Muscle layer of duodenum (tissue), 2 donors: ENCODE measurements around the gene SSNA1.

Experiments used
- H3K27ac ChIP-seq: one replicate; pipeline ENCODE4 v1.7.0; 2013; ENCODE audit warnings: mild to moderate bottlenecking, low read length
- H3K27me3 ChIP-seq: one replicate; pipeline ENCODE4 v1.7.0; 2013; ENCODE audit warnings: low read depth, mild to moderate bottlenecking, control low read depth, low read length
- H3K36me3 ChIP-seq, 2 donors: one replicate each; pipeline ENCODE4 v1.7.0; 2013; ENCODE audit warnings: low read length in 2 of 2, control low read depth in 1 of 2, mild to moderate bottlenecking in 1 of 2; ENCODE audit not compliant: insufficient read depth in 2 of 2, control insufficient read depth in 1 of 2
- H3K4me1 ChIP-seq, 2 donors: one replicate each; pipeline ENCODE4 v1.7.0; 2013; ENCODE audit warnings: low read length in 2 of 2, mild to moderate bottlenecking in 2 of 2, control low read depth in 1 of 2, moderate library complexity in 1 of 2; ENCODE audit not compliant: insufficient read depth in 2 of 2, control insufficient read depth in 1 of 2
- H3K4me3 ChIP-seq, 2 donors: one replicate each; pipeline ENCODE4 v1.7.0; 2013; ENCODE audit warnings: low read length in 2 of 2, low read depth in 1 of 2, mild to moderate bottlenecking in 1 of 2
- H3K9me3 ChIP-seq, 2 donors: one replicate each; pipeline ENCODE4 v1.7.0; 2013; ENCODE audit warnings: low read length in 2 of 2, control low read depth in 1 of 2, mild to moderate bottlenecking in 1 of 2; ENCODE audit not compliant: control insufficient read depth in 1 of 2
- donor health status: healthy.

The SSNA1 gene

DNA sequence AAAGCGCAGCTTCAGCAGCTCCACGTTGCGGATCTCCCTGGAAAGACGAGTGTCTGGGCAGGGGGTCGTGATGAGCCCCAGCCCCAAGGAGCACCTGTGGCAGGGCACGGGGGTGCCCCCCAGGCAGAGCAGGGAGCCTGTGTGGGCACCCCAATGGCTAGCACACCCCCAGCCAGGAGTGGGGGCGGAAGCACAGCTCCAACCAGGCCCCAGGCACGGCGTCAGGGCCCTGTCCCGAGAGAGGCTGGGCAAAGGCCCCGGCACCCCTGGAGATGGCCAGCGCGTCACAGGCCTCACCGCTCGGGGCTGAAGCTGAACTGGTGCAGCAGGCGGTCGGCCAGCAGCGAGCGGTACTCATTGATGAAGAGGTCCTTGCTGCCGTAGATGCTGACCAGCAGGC, 8.0 kb upstream of the SSNA1 start:
- Histone ChIP-seq H3K4me1 (peaks cover 0 to under 1% of the 10 kb centered on the region in 2 donors), H3K36me3 (peaks cover 28 to 88% of the 10 kb centered on the region in 2 donors), H3K27ac (no peak overlapping the region), H3K4me3 (no peak overlapping the region), H3K27me3 (no peaks in the 10 kb centered on the region), H3K9me3 (no peaks in the 10 kb centered on the region)

- Histone ChIP-seq H3K36me3 (peaks cover 28 to 100% of the 10 kb centered on the region in 2 donors), H3K4me3 (no peak overlapping the region)
Observed at GRCh38 chr9:137181680-137182079, 6.8 kb upstream of the SSNA1 start.

DNA sequence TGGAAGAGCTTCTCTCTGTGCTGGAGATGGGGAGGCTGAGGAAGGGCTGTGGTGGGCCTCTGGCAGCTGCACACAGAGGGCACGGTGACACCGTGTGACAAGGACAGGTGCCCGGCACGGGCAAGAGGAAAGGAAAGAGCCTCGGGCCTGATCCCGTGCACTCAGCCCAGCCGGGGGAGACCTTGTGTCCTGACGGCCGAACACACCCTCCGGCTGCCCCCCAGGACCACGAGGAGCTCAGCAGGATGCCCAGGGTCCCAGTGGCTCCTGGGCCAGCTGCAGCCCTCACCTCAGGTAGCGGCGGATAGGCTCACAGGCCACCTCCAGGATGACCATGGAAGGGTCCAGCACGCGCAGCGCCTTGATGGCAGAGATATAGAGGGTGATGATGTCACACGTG, 5.6 kb upstream of the SSNA1 start:
- no peaks in the 10 kb centered on the region for H3K9me3 ChIP-seq
- peaks cover 28 to 94% of the 10 kb centered on the region in 2 donors for H3K36me3 ChIP-seq
- peaks cover 11 to 24% of the 10 kb centered on the region in 2 donors for H3K4me1 ChIP-seq
- H3K27ac ChIP-seq = no peak overlapping the region
- H3K27me3 ChIP-seq = no peaks in the 10 kb centered on the region
- H3K4me3 ChIP-seq = no peak overlapping the region

More at GRCh38 chr9:137181680-137182079, 6.8 kb upstream of the SSNA1 start:
- peaks cover 1 to 12% of the 10 kb centered on the region in 2 donors for H3K4me1 ChIP-seq
- no peaks in the 10 kb centered on the region for H3K9me3 ChIP-seq
- H3K27ac ChIP-seq = no peak overlapping the region
- no peaks in the 10 kb centered on the region for H3K27me3 ChIP-seq

- peaks cover 28 to 92% of the 10 kb centered on the region in 2 donors for H3K36me3 ChIP-seq
- no peak overlapping the region for H3K4me3 ChIP-seq
- H3K27ac ChIP-seq = no peak overlapping the region
Observed at GRCh38 chr9:137183980-137184595, 4.4 kb upstream of the SSNA1 start.

DNA sequence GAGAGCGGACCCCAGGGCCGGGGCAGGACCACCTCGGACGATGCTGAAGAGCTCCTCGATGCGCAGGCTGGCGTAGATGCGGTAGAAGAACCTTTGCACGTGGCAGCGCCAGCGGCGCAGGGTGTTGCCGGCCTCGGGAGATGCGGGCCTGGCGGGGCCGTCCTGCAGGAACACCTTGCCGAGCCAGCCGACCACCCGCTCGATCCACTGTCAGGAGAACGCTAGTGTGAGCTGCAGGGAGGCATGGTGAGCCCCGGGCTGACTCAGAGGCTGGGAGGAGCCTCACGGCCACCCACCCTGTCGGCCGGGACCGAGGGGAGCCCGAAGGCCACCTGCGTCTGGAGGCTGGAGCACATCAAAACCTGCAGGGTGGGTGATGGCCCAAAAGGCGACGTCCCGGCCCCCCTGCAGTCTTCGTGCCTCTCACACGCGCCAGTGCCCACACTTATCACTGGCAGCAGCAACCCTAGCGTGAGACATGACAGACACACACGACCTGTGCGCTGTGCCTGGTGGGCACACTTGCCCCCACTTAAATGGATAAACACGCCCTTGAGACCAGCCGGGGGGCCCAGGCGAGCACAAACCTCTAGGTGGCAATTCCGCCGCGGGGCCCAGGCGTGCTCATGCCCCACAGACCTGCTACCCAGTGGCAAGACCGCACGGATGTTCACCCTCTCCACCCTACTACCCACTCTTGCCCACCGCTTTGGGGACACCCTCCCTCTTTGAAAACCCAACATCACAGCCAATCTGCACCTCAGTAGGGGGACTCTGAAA, 3.4 kb upstream of the SSNA1 start:
- Histone ChIP-seq H3K9me3 (no peaks in the 10 kb centered on the region), H3K27me3 (no peaks in the 10 kb centered on the region), H3K36me3 (peaks cover 23 to 87% of the 10 kb centered on the region in 2 donors), H3K4me1 (peaks cover 11 to 36% of the 10 kb centered on the region in 2 donors), H3K27ac (no peak overlapping the region), H3K4me3 (no peak overlapping the region)

More at GRCh38 chr9:137183980-137184595, 4.4 kb upstream of the SSNA1 start:
- no peaks in the 10 kb centered on the region for H3K9me3 ChIP-seq
- H3K4me1 ChIP-seq = peaks cover 11 to 26% of the 10 kb centered on the region in 2 donors
- H3K27me3 ChIP-seq = no peaks in the 10 kb centered on the region

GRCh38 chr9:137185921-137186320, 2.6 kb upstream of the SSNA1 start:
- Histone ChIP-seq H3K36me3 (peaks cover 20 to 86% of the 10 kb centered on the region in 2 donors), H3K4me1 (peaks cover 11 to 43% of the 10 kb centered on the region in 2 donors), H3K27me3 (no peaks in the 10 kb centered on the region), H3K9me3 (no peaks in the 10 kb centered on the region), H3K27ac (no peak overlapping the region), H3K4me3 (no peak overlapping the region)

DNA sequence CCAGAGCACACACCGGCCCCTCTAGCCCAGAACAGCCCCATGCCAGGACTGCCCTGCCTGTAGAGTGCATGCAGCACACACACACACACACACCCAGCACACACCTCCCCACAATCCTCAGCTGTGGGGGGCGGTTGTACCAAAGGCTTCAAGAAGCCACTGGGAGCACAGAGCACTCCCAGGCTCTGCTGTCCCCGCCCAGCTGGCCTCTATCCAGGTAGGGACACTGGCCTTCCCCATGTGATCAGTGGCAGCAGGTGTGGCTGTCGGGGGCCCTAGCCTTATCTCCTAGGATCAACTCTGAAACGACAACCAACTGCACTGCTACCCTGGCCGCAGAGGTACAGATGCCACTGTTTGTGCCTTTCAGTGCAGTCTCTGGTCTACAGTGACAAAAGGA, 2.1 kb upstream of the SSNA1 start:
- Histone ChIP-seq H3K4me3 (peak overlapping the region; percentile 86 to 100), H3K27me3 (no peaks in the 10 kb centered on the region), H3K9me3 (no peaks in the 10 kb centered on the region), H3K27ac (no peak overlapping the region), H3K4me1 (peaks cover 11 to 43% of the 10 kb centered on the region in 2 donors), H3K36me3 (peaks cover 22 to 85% of the 10 kb centered on the region in 2 donors)

GRCh38 chr9:137187386-137187785, 1.1 kb upstream of the SSNA1 start:
- H3K36me3 ChIP-seq = peaks cover 22 to 75% of the 10 kb centered on the region in 2 donors
- no peaks in the 10 kb centered on the region for H3K9me3 ChIP-seq
- H3K4me3 ChIP-seq = peak overlapping the region; percentile 86 to 100
- H3K4me1 ChIP-seq = peaks cover 11 to 43% of the 10 kb centered on the region in 2 donors
- no peak overlapping the region for H3K27ac ChIP-seq
- H3K27me3 ChIP-seq = no peaks in the 10 kb centered on the region

GRCh38 chr9:137188086-137188489, 388 bp upstream of the SSNA1 start:
- H3K36me3 ChIP-seq = peaks cover 20 to 68% of the 10 kb centered on the region in 2 donors
- peak overlapping the region; percentile 86 to 100 for H3K4me3 ChIP-seq
- H3K9me3 ChIP-seq = no peaks in the 10 kb centered on the region
- no peaks in the 10 kb centered on the region for H3K27me3 ChIP-seq
- H3K4me1 ChIP-seq = peaks cover 11 to 43% of the 10 kb centered on the region in 2 donors
- peak overlapping the region; percentile 71 for H3K27ac ChIP-seq

GRCh38 chr9:137189297-137190295, 1.1 kb downstream of the SSNA1 start:
- Histone ChIP-seq H3K27me3 (no peaks in the 10 kb centered on the region), H3K27ac (peak overlapping the region; percentile 71), H3K4me3 (peak overlapping the region; percentile 86 to 100), H3K4me1 (peaks cover 11 to 43% of the 10 kb centered on the region in 2 donors), H3K9me3 (no peaks in the 10 kb centered on the region), H3K36me3 (peaks cover 9 to 53% of the 10 kb centered on the region in 2 donors)
